DOHH2 (cell line): ENCODE data around the gene ACOX3.

Experiments
- EZH2phosphoT487 ChIP-seq: fragments of 200-600 bp; sonication (generic); IDR thresholded peaks from 2 replicates; pipeline ENCODE4 v1.6.1; 2017; ENCODE audit warnings: borderline replicate concordance, mild to moderate bottlenecking, antibody characterized with exemption, low read length, moderate library complexity, mixed read lengths
- TF ChIP-seq, protein P1 (sequence below): fragments of 200-600 bp; sonication (generic); IDR thresholded peaks from one replicate; pipeline ENCODE4 v1.5.1; 2014; ENCODE audit warnings: antibody characterized with exemption, mild to moderate bottlenecking, low read depth, low read length; ENCODE audit not compliant: poor library complexity, severe bottlenecking

DNA sequence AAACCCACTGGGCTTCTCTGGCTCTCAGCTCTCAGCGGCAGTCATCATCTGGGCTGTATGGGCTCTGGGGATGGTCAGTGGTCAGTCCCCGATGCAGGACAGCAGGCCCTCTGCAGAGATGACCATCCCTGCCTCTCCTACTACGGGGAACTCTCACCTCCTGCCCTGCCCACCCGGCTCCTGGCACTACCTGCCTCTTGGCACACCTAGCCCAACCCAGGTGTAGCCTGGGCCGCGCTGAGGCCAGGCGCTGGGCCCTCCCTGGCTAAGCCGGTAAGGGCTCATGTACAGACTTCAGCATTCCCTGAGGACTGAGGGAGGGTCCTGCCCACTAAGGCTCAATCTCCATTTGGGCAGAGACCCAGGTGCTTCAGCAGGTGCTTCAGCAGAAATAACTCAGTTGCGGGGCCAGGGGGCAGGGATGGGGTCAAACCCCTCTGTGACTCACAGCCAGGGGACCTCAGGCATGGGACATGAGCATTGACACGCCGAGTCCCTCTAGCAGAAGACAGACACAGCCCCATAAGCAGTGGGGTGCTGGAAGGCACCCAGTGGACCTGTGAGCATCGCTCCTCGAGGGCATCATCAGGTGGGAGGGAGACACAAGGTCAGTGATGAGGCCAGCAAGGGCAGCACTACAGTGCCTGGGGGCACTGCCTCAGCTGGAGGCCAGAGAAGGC lies 71.0 kb downstream of the ACOX3 start:
- TF ChIP-seq, protein P1, sequence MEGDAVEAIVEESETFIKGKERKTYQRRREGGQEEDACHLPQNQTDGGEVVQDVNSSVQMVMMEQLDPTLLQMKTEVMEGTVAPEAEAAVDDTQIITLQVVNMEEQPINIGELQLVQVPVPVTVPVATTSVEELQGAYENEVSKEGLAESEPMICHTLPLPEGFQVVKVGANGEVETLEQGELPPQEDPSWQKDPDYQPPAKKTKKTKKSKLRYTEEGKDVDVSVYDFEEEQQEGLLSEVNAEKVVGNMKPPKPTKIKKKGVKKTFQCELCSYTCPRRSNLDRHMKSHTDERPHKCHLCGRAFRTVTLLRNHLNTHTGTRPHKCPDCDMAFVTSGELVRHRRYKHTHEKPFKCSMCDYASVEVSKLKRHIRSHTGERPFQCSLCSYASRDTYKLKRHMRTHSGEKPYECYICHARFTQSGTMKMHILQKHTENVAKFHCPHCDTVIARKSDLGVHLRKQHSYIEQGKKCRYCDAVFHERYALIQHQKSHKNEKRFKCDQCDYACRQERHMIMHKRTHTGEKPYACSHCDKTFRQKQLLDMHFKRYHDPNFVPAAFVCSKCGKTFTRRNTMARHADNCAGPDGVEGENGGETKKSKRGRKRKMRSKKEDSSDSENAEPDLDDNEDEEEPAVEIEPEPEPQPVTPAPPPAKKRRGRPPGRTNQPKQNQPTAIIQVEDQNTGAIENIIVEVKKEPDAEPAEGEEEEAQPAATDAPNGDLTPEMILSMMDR, result no peak
- TF ChIP-seq EZH2phosphoT487, result no peak
